K562 (cell line): ENCODE measurements around the gene HJV. TPM values are rescaled to one million over a fixed set of nuclear protein-coding genes. Genes with fewer than 3 reads are reported as not detected.

Experiments used
- BDP1 ChIP-seq: IDR thresholded peaks from 3 replicates; pipeline ENCODE4 v1.6.1; 2011; ENCODE audit not compliant: insufficient read length, insufficient read depth
- BRCA1 ChIP-seq, 2 experiments: fragments of 450-650 bp in 1 of 2; sonication (generic) in 1 of 2; formaldehyde crosslinking in 1 of 2; IDR thresholded peaks; 2 replicates each; pipeline versions ENCODE4 v1.5.0 to v1.6.1; 2017 to 2020; ENCODE audit warnings: mild to moderate bottlenecking in 1 of 2, missing genetic modification reagents in 1 of 2
- GATAD2A ChIP-seq: fragments of 450-650 bp; IDR thresholded peaks from 2 replicates; pipeline ENCODE4 v1.6.1; 2017
- HNRNPH1 ChIP-seq: fragments of 200-400 bp; formaldehyde crosslinking; optimal IDR thresholded peaks from 2 replicates; pipeline ENCODE3; 2017; ENCODE audit warnings: low read depth, mild to moderate bottlenecking, low read length, moderate library complexity
- IFI16 ChIP-seq: fragments of 250-450 bp; sonication (Bioruptor Pico); IDR thresholded peaks from 2 replicates; pipeline ENCODE4 v2.1.2; 2022; ENCODE audit warnings: mild to moderate bottlenecking, inconsistent platforms
- KDM2B ChIP-seq: fragments of 250-450 bp; sonication (Bioruptor Pico); IDR thresholded peaks from 2 replicates; pipeline ENCODE4 v1.8.0; 2021; ENCODE audit warnings: mild to moderate bottlenecking, moderate library complexity
- PCBP2 ChIP-seq: fragments of 200-400 bp; formaldehyde crosslinking; IDR thresholded peaks from 2 replicates; pipeline ENCODE4 v1.6.1; 2018; ENCODE audit warnings: low read length, low read depth, mild to moderate bottlenecking, moderate library complexity; ENCODE audit not compliant: poor library complexity, severe bottlenecking
- POLR3A ChIP-seq: IDR thresholded peaks from 2 replicates; pipeline ENCODE4 v1.6.1; 2011; ENCODE audit warnings: borderline replicate concordance, mild to moderate bottlenecking, moderate library complexity; ENCODE audit not compliant: insufficient read length, insufficient read depth; ENCODE audit errors: extremely low read depth
- POU5F1 ChIP-seq: fragments of 150-350 bp; IDR thresholded peaks from 2 replicates; pipeline ENCODE4 v1.6.1; 2014; ENCODE audit warnings: borderline replicate concordance, low read length, low read depth, mild to moderate bottlenecking; ENCODE audit not compliant: partially characterized antibody
- SMARCA5 ChIP-seq: fragments of 450-650 bp; IDR thresholded peaks from 2 replicates; pipeline ENCODE4 v1.6.1; 2016
- SRSF9 ChIP-seq: fragments of 200-400 bp; formaldehyde crosslinking; IDR thresholded peaks from 2 replicates; pipeline ENCODE4 v1.6.1; 2017; ENCODE audit warnings: low read depth, low read length, borderline replicate concordance
- TCF7 ChIP-seq: sonication (generic); IDR thresholded peaks from 2 replicates; pipeline ENCODE4 v1.6.1; 2016; ENCODE audit warnings: antibody characterized with exemption, borderline replicate concordance
- TFAM ChIP-seq: fragments of 250-450 bp; sonication (Bioruptor Pico); conservative IDR thresholded peaks from 2 replicates; pipeline ENCODE4 v1.5.0; 2021; ENCODE audit warnings: mild to moderate bottlenecking, moderate library complexity
- TSC22D4 ChIP-seq: fragments of 450-650 bp; IDR thresholded peaks from 2 replicates; pipeline ENCODE4 v1.6.1; 2016; ENCODE audit warnings: missing genetic modification characterization, missing biosample characterization, control low read depth
- ZNF239 ChIP-seq: fragments of 250-450 bp; sonication (Bioruptor Pico); IDR thresholded peaks from 2 replicates; pipeline ENCODE4 v1.4.0; 2020; ENCODE audit warnings: mild to moderate bottlenecking
- ZNF780A ChIP-seq: fragments of 250-450 bp; sonication (Bioruptor Pico); IDR thresholded peaks from 2 replicates; pipeline ENCODE4 v1.5.0; 2021; ENCODE audit warnings: mild to moderate bottlenecking
- polyA plus RNA-seq, 8 experiments: library from polyadenylated mRNA; depleted of rRNA in 4 of 8; stranded (reverse) in 5 of 8; unstranded in 3 of 8; fragments of >200 nt; fragmentation: Nextera tagmentation in 2 of 8; fragmentation: Illumina TruSeq in 1 of 8; extraction: Ambion mirVana in 2 of 8; extraction: Trizol in 1 of 8; gene quantifications; 2 replicates each; pipeline versions ENCODE4 v1.2.1 to v1.2.3, GENCODE V29; 2011 to 2014; ENCODE audit warnings: inconsistent platforms in 1 of 8, missing spikeins in 1 of 8
- total RNA-seq, 7 experiments: library from RNA; depleted of rRNA in 6 of 7; stranded (reverse); fragments of >200 nt in 6 of 7; fragmentation: Illumina TruSeq in 2 of 7; extraction: Trizol in 2 of 7; gene quantifications; 2 replicates each; pipeline versions ENCODE4 v1.2.1 to v1.2.3, GENCODE V29; 2011 to 2021; ENCODE audit warnings: low replicate concordance in 1 of 7
- TF ChIP-seq, protein P1 (sequence below): fragments of 250-450 bp; sonication (Bioruptor Pico); IDR thresholded peaks from 2 replicates; pipeline ENCODE4 v1.8.0; 2022; ENCODE audit warnings: inconsistent platforms
- TF ChIP-seq, protein P2 (sequence below): fragments of 450-650 bp; IDR thresholded peaks from 2 replicates; pipeline ENCODE4 v1.6.1; 2017; ENCODE audit warnings: mild to moderate bottlenecking, moderate library complexity
- TF ChIP-seq, protein P3 (sequence below): fragments of 250-450 bp; sonication (Bioruptor Pico); IDR thresholded peaks from 2 replicates; pipeline ENCODE4 v1.5.0; 2021
- TF ChIP-seq, protein P4 (sequence below): fragments of 250-450 bp; sonication (Bioruptor Pico); IDR thresholded peaks from 2 replicates; pipeline ENCODE4 v1.8.0; 2022; ENCODE audit warnings: moderate library complexity, mild to moderate bottlenecking, inconsistent platforms
- TF ChIP-seq, protein P5 (sequence below): fragments of 250-450 bp; sonication (Bioruptor Pico); IDR thresholded peaks from 2 replicates; pipeline ENCODE4 v1.8.0; 2021; ENCODE audit warnings: moderate library complexity, mild to moderate bottlenecking, inconsistent platforms

The HJV gene
- total and polyA plus RNA-seq, 9 of the 15 experiments (the other 6 are each of a cell fraction or from before 2014, with no cell fraction given) = 1.0 to 6.6 (median 2.4) TPM

DNA sequence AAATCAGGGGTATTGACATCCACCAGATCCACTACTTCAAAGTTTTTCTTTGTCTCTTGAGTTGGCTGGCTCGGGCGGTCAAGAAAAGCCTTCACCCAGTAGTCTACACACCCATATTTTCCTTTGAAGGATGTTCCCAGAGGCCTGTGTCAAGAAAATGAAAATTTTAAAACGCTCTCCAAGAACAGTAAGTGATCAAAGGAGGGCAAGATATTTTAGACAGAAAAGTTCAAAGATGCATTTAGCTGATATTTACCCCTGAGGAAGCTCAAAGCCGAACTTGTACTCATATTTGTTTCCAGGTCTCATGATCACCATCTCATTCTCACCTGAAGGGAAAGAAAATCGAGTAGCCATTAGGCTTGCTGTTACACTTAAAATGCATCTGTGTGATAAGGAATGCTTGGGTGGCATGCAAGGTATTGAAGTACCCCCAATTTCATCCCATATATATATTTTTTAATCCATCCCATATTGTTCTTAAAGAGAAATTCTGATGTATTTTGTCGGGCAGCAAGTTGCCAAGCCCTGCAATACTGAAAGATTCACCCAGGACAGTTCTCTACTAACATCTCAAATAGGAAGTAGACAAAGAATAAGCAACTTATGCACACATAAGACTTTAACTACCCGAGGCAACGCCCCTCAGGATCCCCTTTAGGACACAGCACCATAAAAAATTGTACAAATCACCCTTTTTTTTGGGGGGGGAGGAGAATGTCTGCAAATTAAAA, 26.2 kb downstream of the HJV start (continued):
- TF ChIP-seq, protein P1, sequence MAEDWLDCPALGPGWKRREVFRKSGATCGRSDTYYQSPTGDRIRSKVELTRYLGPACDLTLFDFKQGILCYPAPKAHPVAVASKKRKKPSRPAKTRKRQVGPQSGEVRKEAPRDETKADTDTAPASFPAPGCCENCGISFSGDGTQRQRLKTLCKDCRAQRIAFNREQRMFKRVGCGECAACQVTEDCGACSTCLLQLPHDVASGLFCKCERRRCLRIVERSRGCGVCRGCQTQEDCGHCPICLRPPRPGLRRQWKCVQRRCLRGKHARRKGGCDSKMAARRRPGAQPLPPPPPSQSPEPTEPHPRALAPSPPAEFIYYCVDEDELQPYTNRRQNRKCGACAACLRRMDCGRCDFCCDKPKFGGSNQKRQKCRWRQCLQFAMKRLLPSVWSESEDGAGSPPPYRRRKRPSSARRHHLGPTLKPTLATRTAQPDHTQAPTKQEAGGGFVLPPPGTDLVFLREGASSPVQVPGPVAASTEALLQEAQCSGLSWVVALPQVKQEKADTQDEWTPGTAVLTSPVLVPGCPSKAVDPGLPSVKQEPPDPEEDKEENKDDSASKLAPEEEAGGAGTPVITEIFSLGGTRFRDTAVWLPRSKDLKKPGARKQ (CRISPR knock-in tag) = no peak
- TF ChIP-seq TCF7 (no peak), TFAM (no peak), POLR3A (no peak), SRSF9 (no peak), KDM2B (CRISPR knock-in tag) (no peak), ZNF780A (CRISPR knock-in tag) (no peak), GATAD2A (no peak), BDP1 (no peak), IFI16 (no peak), POU5F1 (no peak), HNRNPH1 (no peak), PCBP2 (no peak), TSC22D4 (tag) (no peak), ZNF239 (CRISPR knock-in tag) (no peak), SMARCA5 (no peak), BRCA1 (IDR thresholded peaks at IDR 0.05) (no peak), BRCA1 (CRISPR knock-in tag; IDR thresholded peaks at IDR 0.05) (no peak)
- TF ChIP-seq, protein P2, sequence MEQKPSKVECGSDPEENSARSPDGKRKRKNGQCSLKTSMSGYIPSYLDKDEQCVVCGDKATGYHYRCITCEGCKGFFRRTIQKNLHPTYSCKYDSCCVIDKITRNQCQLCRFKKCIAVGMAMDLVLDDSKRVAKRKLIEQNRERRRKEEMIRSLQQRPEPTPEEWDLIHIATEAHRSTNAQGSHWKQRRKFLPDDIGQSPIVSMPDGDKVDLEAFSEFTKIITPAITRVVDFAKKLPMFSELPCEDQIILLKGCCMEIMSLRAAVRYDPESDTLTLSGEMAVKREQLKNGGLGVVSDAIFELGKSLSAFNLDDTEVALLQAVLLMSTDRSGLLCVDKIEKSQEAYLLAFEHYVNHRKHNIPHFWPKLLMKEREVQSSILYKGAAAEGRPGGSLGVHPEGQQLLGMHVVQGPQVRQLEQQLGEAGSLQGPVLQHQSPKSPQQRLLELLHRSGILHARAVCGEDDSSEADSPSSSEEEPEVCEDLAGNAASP = no peak
- TF ChIP-seq, protein P3, sequence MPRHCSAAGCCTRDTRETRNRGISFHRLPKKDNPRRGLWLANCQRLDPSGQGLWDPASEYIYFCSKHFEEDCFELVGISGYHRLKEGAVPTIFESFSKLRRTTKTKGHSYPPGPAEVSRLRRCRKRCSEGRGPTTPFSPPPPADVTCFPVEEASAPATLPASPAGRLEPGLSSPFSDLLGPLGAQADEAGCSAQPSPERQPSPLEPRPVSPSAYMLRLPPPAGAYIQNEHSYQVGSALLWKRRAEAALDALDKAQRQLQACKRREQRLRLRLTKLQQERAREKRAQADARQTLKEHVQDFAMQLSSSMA (CRISPR knock-in tag) = no peak
- TF ChIP-seq, protein P4, sequence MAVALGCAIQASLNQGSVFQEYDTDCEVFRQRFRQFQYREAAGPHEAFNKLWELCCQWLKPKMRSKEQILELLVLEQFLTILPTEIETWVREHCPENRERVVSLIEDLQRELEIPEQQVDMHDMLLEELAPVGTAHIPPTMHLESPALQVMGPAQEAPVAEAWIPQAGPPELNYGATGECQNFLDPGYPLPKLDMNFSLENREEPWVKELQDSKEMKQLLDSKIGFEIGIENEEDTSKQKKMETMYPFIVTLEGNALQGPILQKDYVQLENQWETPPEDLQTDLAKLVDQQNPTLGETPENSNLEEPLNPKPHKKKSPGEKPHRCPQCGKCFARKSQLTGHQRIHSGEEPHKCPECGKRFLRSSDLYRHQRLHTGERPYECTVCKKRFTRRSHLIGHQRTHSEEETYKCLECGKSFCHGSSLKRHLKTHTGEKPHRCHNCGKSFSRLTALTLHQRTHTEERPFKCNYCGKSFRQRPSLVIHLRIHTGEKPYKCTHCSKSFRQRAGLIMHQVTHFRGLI (CRISPR knock-in tag) = no peak
- TF ChIP-seq, protein P5, sequence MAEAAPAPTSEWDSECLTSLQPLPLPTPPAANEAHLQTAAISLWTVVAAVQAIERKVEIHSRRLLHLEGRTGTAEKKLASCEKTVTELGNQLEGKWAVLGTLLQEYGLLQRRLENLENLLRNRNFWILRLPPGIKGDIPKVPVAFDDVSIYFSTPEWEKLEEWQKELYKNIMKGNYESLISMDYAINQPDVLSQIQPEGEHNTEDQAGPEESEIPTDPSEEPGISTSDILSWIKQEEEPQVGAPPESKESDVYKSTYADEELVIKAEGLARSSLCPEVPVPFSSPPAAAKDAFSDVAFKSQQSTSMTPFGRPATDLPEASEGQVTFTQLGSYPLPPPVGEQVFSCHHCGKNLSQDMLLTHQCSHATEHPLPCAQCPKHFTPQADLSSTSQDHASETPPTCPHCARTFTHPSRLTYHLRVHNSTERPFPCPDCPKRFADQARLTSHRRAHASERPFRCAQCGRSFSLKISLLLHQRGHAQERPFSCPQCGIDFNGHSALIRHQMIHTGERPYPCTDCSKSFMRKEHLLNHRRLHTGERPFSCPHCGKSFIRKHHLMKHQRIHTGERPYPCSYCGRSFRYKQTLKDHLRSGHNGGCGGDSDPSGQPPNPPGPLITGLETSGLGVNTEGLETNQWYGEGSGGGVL (CRISPR knock-in tag) = no peak
